Mesenchymal stem cell (in vitro differentiated cells and primary cell): Measurements from ENCODE around the gene UFD1.

ENCODE experiments used
- DNase-seq: peaks from one replicate; pipeline ENCODE4 v3.0.0-alpha.2; 2013
- H2AFZ ChIP-seq: one replicate; pipeline ENCODE4 v1.6.1; 2013; ENCODE audit warnings: low read depth, mild to moderate bottlenecking, control low read depth, inconsistent platforms, low read length, moderate library complexity
- H2AK5ac ChIP-seq: 2 replicates; pipeline ENCODE4 v1.6.1; 2013; ENCODE audit warnings: low read length, moderate library complexity, mild to moderate bottlenecking, inconsistent platforms; ENCODE audit not compliant: severe bottlenecking
- H2BK120ac ChIP-seq: one replicate; pipeline ENCODE4 v1.6.1; 2013; ENCODE audit warnings: low read depth, mild to moderate bottlenecking, inconsistent platforms, low read length, moderate library complexity
- H2BK12ac ChIP-seq, 2 experiments: one replicate each; pipeline ENCODE4 v1.6.1; 2013; ENCODE audit warnings: inconsistent platforms in 2 of 2, low read length in 2 of 2, mild to moderate bottlenecking in 2 of 2, moderate library complexity in 2 of 2, control low read depth in 1 of 2
- H2BK15ac ChIP-seq: one replicate; pipeline ENCODE4 v1.6.1; 2013; ENCODE audit warnings: mild to moderate bottlenecking, low read depth, inconsistent platforms; ENCODE audit not compliant: poor library complexity, severe bottlenecking
- H2BK5ac ChIP-seq: 2 replicates; pipeline ENCODE4 v1.6.1; 2013; ENCODE audit warnings: low read depth, mild to moderate bottlenecking, low read length, control low read depth, inconsistent platforms; ENCODE audit not compliant: poor library complexity, severe bottlenecking
- H3K14ac ChIP-seq, 2 experiments: one replicate each; pipeline ENCODE4 v1.6.1; 2013; ENCODE audit warnings: inconsistent platforms in 2 of 2, low read length in 2 of 2, control low read depth in 1 of 2, mild to moderate bottlenecking in 1 of 2, moderate library complexity in 1 of 2
- H3K18ac ChIP-seq, 2 experiments: one replicate each; pipeline ENCODE4 v1.6.1; 2013; ENCODE audit warnings: inconsistent platforms in 2 of 2, low read length in 2 of 2, control low read depth in 1 of 2, low read depth in 1 of 2, mild to moderate bottlenecking in 1 of 2
- H3K23ac ChIP-seq, 2 experiments: one replicate each; pipeline ENCODE4 v1.6.1; 2013; ENCODE audit warnings: inconsistent platforms in 2 of 2, low read length in 2 of 2, mild to moderate bottlenecking in 2 of 2, moderate library complexity in 2 of 2, control low read depth in 1 of 2
- H3K27ac ChIP-seq: 2 replicates; pipeline ENCODE4 v1.5.1; 2013; ENCODE audit warnings: mild to moderate bottlenecking, moderate library complexity, low read length, control low read depth, inconsistent platforms; ENCODE audit not compliant: poor library complexity, severe bottlenecking
- H3K27me3 ChIP-seq, 2 experiments: 2 replicates each; pipeline versions ENCODE4 v1.6.1 to v1.7.0; 2013; ENCODE audit warnings: low read length in 2 of 2, mild to moderate bottlenecking in 2 of 2, moderate library complexity in 2 of 2, control low read depth in 1 of 2, inconsistent platforms in 1 of 2; ENCODE audit not compliant: control insufficient read depth in 1 of 2, insufficient read depth in 1 of 2
- H3K36me3 ChIP-seq, 2 experiments: 2 replicates each; pipeline versions ENCODE4 v1.6.1 to v1.7.0; 2013; ENCODE audit warnings: low read length in 2 of 2, control low read depth in 1 of 2, inconsistent platforms in 1 of 2, low read depth in 1 of 2, mild to moderate bottlenecking in 1 of 2; ENCODE audit not compliant: insufficient read depth in 2 of 2, control insufficient read depth in 1 of 2
- H3K4ac ChIP-seq, 2 experiments: one replicate each; pipeline ENCODE4 v1.6.1; 2013; ENCODE audit warnings: inconsistent platforms in 2 of 2, low read length in 2 of 2, mild to moderate bottlenecking in 2 of 2, moderate library complexity in 2 of 2, control low read depth in 1 of 2, low read depth in 1 of 2
- H3K4me1 ChIP-seq: 2 replicates; pipeline ENCODE4 v1.6.1; 2013; ENCODE audit warnings: low read depth, low read length, control low read depth; ENCODE audit not compliant: control insufficient read depth, insufficient read depth
- H3K4me2 ChIP-seq: 2 replicates; pipeline ENCODE4 v1.6.1; 2013; ENCODE audit warnings: low read length, mild to moderate bottlenecking, inconsistent platforms; ENCODE audit not compliant: poor library complexity, severe bottlenecking
- H3K4me3 ChIP-seq, 2 experiments: 2 replicates each; pipeline versions ENCODE4 v1.5.1 to v1.7.0; 2013; ENCODE audit warnings: low read length in 2 of 2, mild to moderate bottlenecking in 2 of 2, control low read depth in 1 of 2, low read depth in 1 of 2; ENCODE audit not compliant: insufficient read depth in 1 of 2
- H3K79me1 ChIP-seq: replicated peaks from 2 replicates; pipeline ENCODE4 v1.6.1; 2013; ENCODE audit warnings: mild to moderate bottlenecking, control low read depth, low read length, inconsistent platforms; ENCODE audit not compliant: poor library complexity, severe bottlenecking
- H3K9ac ChIP-seq: 2 replicates; pipeline ENCODE4 v1.7.0; 2013; ENCODE audit warnings: mild to moderate bottlenecking, low read length, moderate library complexity
- H3K9me3 ChIP-seq: 2 replicates; pipeline ENCODE4 v1.7.0; 2013; ENCODE audit warnings: mild to moderate bottlenecking, low read length; ENCODE audit not compliant: control insufficient read depth
- H4K8ac ChIP-seq: one replicate; pipeline ENCODE4 v1.6.1; 2013; ENCODE audit warnings: inconsistent platforms, mild to moderate bottlenecking, low read length, moderate library complexity
- H4K91ac ChIP-seq: one replicate; pipeline ENCODE4 v1.6.1; 2013; ENCODE audit warnings: mild to moderate bottlenecking, low read length, inconsistent platforms
- WGBS: methylation state at CpG from one replicate; pipeline ENCODE4 v1.1.7; 2013; ENCODE audit warnings: mixed read lengths; 5-methylcytosine and 5-hydroxymethylcytosine counted together

UFD1 gene

GRCh38 chr22:19410941-19411689, 67.9 kb downstream of the UFD1 start:
- H2BK5ac ChIP-seq = no peak overlapping the region
- H3K4ac ChIP-seq = no peak overlapping the region
- H2AFZ ChIP-seq = no peak overlapping the region
- WGBS = over 99% methylated on average over 6 of the region's 6 CpGs
- H4K8ac ChIP-seq = no peak overlapping the region
- H2BK15ac ChIP-seq = no peak overlapping the region
- H3K14ac ChIP-seq = no peak overlapping the region
- no peak overlapping the region for H3K9ac ChIP-seq
- H3K79me1 ChIP-seq = peaks cover 52% of the 10 kb centered on the region
- H3K27me3 ChIP-seq = no peaks in the 10 kb centered on the region
- no peak overlapping the region for H3K4me2 ChIP-seq
- no peak overlapping the region for H3K18ac ChIP-seq
- H3K23ac ChIP-seq = peak overlapping the region in 1 of 2 experiments; percentile 59
- no peak overlapping the region for H3K27ac ChIP-seq
- H3K4me3 ChIP-seq = no peak overlapping the region
- DNase-seq = no peak
- no peak overlapping the region for H2BK12ac ChIP-seq
- peaks cover 24 to 44% of the 10 kb centered on the region in 2 experiments for H3K36me3 ChIP-seq
- H2BK120ac ChIP-seq = no peak overlapping the region
- peaks cover 4% of the 10 kb centered on the region for H3K4me1 ChIP-seq
- no peak overlapping the region for H2AK5ac ChIP-seq
- H4K91ac ChIP-seq = no peak overlapping the region
- no peaks in the 10 kb centered on the region for H3K9me3 ChIP-seq

- 96% methylated on average over 15 of the region's 16 CpGs for WGBS
- Histone ChIP-seq H3K36me3 (peaks cover 33 to 65% of the 10 kb centered on the region in 2 experiments), H2BK120ac (no peak overlapping the region)
Observed at GRCh38 chr22:19407649-19408606, 71.1 kb downstream of the UFD1 start.

GRCh38 chr22:19406846-19407245, 72.1 kb downstream of the UFD1 start:
- Histone ChIP-seq H3K27me3 (no peaks in the 10 kb centered on the region), H2BK5ac (no peak overlapping the region), H2AK5ac (no peak overlapping the region), H2BK120ac (no peak overlapping the region), H3K4me1 (peaks cover 4% of the 10 kb centered on the region), H3K23ac (no peak overlapping the region), H3K9ac (no peak overlapping the region), H3K27ac (no peak overlapping the region), H4K91ac (no peak overlapping the region), H3K18ac (no peak overlapping the region), H3K4me3 (no peak overlapping the region), H2BK12ac (no peak overlapping the region), H2BK15ac (no peak overlapping the region), H3K79me1 (peaks cover 44% of the 10 kb centered on the region), H2AFZ (no peak overlapping the region), H4K8ac (no peak overlapping the region), H3K36me3 (peaks cover 34 to 69% of the 10 kb centered on the region in 2 experiments), H3K4ac (no peak overlapping the region), H3K14ac (no peak overlapping the region), H3K4me2 (no peak overlapping the region), H3K9me3 (no peaks in the 10 kb centered on the region)
- 100% methylated on average over 3 of the region's 4 CpGs for WGBS
- DNase-seq = no peak

More at GRCh38 chr22:19407649-19408606, 71.1 kb downstream of the UFD1 start:
- no peak overlapping the region for H3K4me2 ChIP-seq
- H3K79me1 ChIP-seq = peaks cover 51% of the 10 kb centered on the region
- no peak overlapping the region for H4K8ac ChIP-seq
- no peak overlapping the region for H3K4ac ChIP-seq
- H3K4me3 ChIP-seq = no peak overlapping the region
- H3K14ac ChIP-seq = no peak overlapping the region
- H3K23ac ChIP-seq = no peak overlapping the region
- H3K27ac ChIP-seq = no peak overlapping the region
- no peak overlapping the region for H3K18ac ChIP-seq
- no peak overlapping the region for H3K9ac ChIP-seq
- no peaks in the 10 kb centered on the region for H3K9me3 ChIP-seq
- no peak overlapping the region for H2AFZ ChIP-seq
- no peak overlapping the region for H4K91ac ChIP-seq
- peaks cover 4% of the 10 kb centered on the region for H3K4me1 ChIP-seq
- no peaks in the 10 kb centered on the region for H3K27me3 ChIP-seq
- H2AK5ac ChIP-seq = no peak overlapping the region
- no peak overlapping the region for H2BK12ac ChIP-seq
- no peak overlapping the region for H2BK15ac ChIP-seq
- no peak overlapping the region for H2BK5ac ChIP-seq
- DNase-seq = no peak

DNA sequence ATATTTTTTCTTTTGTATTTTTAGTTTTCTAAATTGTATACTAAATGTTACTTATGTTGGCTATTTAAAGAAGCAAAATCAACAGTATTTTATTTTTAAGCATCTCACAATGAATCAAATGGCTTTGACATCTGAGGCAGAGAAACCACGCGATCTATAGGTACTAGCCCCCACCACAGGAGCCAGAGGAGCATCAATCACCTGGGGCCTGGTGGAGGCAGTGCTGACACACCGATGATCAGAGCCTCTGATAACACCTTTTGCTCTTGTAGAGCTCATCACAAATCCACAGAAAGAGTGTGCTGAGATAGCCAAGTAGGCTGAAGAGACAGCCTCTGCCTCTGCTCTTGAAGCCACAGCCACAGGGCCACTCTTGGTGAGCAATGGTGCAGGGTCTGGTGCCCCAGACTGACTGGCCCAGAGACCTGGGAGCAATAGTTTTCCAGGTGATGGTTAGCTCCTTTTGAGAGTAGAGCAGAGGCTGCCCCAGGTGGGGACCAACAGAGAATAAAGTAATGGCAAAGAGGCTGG, 72.6 kb downstream of the UFD1 start:
- H2AK5ac ChIP-seq = no peak overlapping the region
- H2BK120ac ChIP-seq = no peak overlapping the region
- H3K4ac ChIP-seq = no peak overlapping the region
- H3K79me1 ChIP-seq = peaks cover 44% of the 10 kb centered on the region
- H4K91ac ChIP-seq = no peak overlapping the region
- no peak overlapping the region for H2BK15ac ChIP-seq
- no peak overlapping the region for H3K9ac ChIP-seq
- no peak overlapping the region for H3K18ac ChIP-seq
- no peak overlapping the region for H3K4me2 ChIP-seq
- H3K4me1 ChIP-seq = peaks cover 4% of the 10 kb centered on the region
- H3K4me3 ChIP-seq = no peak overlapping the region
- 99% methylated on average over 3 of the region's 3 CpGs for WGBS
- H3K27me3 ChIP-seq = no peaks in the 10 kb centered on the region
- H2BK12ac ChIP-seq = no peak overlapping the region
- H3K9me3 ChIP-seq = no peaks in the 10 kb centered on the region
- H3K27ac ChIP-seq = no peak overlapping the region
- no peak overlapping the region for H2BK5ac ChIP-seq
- H2AFZ ChIP-seq = no peak overlapping the region
- H4K8ac ChIP-seq = no peak overlapping the region
- H3K36me3 ChIP-seq = peaks cover 35 to 70% of the 10 kb centered on the region in 2 experiments
- H3K14ac ChIP-seq = no peak overlapping the region
- H3K23ac ChIP-seq = no peak overlapping the region
- DNase-seq = no peak
